HepG2 (cell line): Measurements from ENCODE around the gene ADPRH. TPM values are rescaled to one million over a fixed set of nuclear protein-coding genes. Genes with fewer than 3 reads are reported as not detected.

Experiments used
- ATAC-seq: fragments of 200-7000 bp; cut with Tn5 transposase; 3 replicates; pipeline ENCODE4 v1.9.1; 2020; ENCODE audit warnings: mild to moderate bottlenecking, moderate library complexity
- BruUV-seq: library from RNA; stranded (reverse); fragments of 400-500 nt; replicated peaks from 2 replicates; lab custom pipeline; 2021; lab: Mats Ljungman, UMichigan
- CTCF ChIA-PET: fragments of 300-600 bp; formaldehyde crosslinking; extraction: SDS; loops from one replicate; lab custom pipeline; 2021; ENCODE audit warnings: low total read pairs, inconsistent platforms, low intra/inter-chr PET ratio; lab: Yijun Ruan, JAX
- POLR2A ChIA-PET: fragments of 350-600 bp; sonication (Branson Sonifier 250); formaldehyde crosslinking; loops from one replicate; lab custom pipeline; 2020; ENCODE audit warnings: antibody characterized with exemption, inconsistent platforms; lab: Yijun Ruan, JAX
- DNase-seq: peaks from one replicate; pipeline ENCODE4 v3.0.0-alpha.2; 2015; ENCODE audit warnings: low spot score
- FAIRE-seq: peaks from 3 replicates; lab custom pipeline; 2011; peaks lifted over from hg19 to GRCh38; lab: Jason Lieb, UNC
- H2AFZ ChIP-seq: one replicate; pipeline ENCODE4 v1.6.1; 2011; ENCODE audit warnings: low read length, inconsistent platforms
- H3K27ac ChIP-seq: fragments of 300-600 bp; 3 replicates; pipeline ENCODE4 v1.8.0; 2011; ENCODE audit warnings: mixed run types, mild to moderate bottlenecking, mixed read lengths, low read length, inconsistent platforms; ENCODE audit not compliant: insufficient read depth; ENCODE audit errors: extremely low read length
- H3K27me3 ChIP-seq, 2 experiments: fragments of 200-600 bp in 1 of 2; 2 replicates in 1 of 2; 3 replicates in 1 of 2; pipeline versions ENCODE4 v1.6.0 to v1.8.0; 2011; ENCODE audit warnings: low read length in 2 of 2, mild to moderate bottlenecking in 2 of 2, moderate library complexity in 2 of 2, inconsistent platforms in 1 of 2; ENCODE audit not compliant: insufficient read depth in 2 of 2, control insufficient read depth in 1 of 2
- H3K36me3 ChIP-seq, 2 experiments: fragments of 200-600 bp in 1 of 2; replicated peaks in 1 of 2; 2 replicates in 1 of 2; 3 replicates in 1 of 2; pipeline versions ENCODE4 v1.5.1 to v1.8.0; 2011; ENCODE audit warnings: low read length in 2 of 2, inconsistent platforms in 1 of 2; ENCODE audit not compliant: insufficient read depth in 2 of 2, control insufficient read depth in 1 of 2
- H3K4me1 ChIP-seq: 2 replicates; pipeline ENCODE4 v1.5.1; 2012; ENCODE audit warnings: low read length, inconsistent platforms; ENCODE audit not compliant: insufficient read depth
- H3K4me2 ChIP-seq: 2 replicates; pipeline ENCODE4 v1.6.0; 2011; ENCODE audit warnings: low read depth, low read length, inconsistent platforms
- H3K4me3 ChIP-seq, 3 experiments: fragments of 200-600 bp in 1 of 3; sonication (generic), shearing (Covaris generic) in 1 of 3; replicated peaks in 1 of 3; 2 replicates each; pipeline ENCODE4 v1.5.1; 2011 to 2016; ENCODE audit warnings: low read length in 3 of 3, inconsistent platforms in 2 of 3, low read depth in 2 of 3, mild to moderate bottlenecking in 2 of 3, control low read depth in 1 of 3, mixed read lengths in 1 of 3; ENCODE audit not compliant: insufficient read depth in 1 of 3
- H3K79me2 ChIP-seq: one replicate; pipeline ENCODE4 v1.6.1; 2011; ENCODE audit warnings: low read length, inconsistent platforms; ENCODE audit not compliant: insufficient read depth
- H3K9ac ChIP-seq: 2 replicates; pipeline ENCODE4 v1.6.0; 2011; ENCODE audit warnings: mild to moderate bottlenecking, low read depth, low read length, inconsistent platforms; ENCODE audit not compliant: insufficient read depth
- H3K9me3 ChIP-seq: 2 replicates; pipeline ENCODE4 v1.5.1; 2012; ENCODE audit warnings: mild to moderate bottlenecking, low read length
- H4K20me1 ChIP-seq: 2 replicates; pipeline ENCODE4 v1.6.0; 2011; ENCODE audit warnings: inconsistent platforms, mild to moderate bottlenecking, low read length, moderate library complexity; ENCODE audit not compliant: insufficient read depth
- HNF1A ChIP-seq, 2 experiments: sonication (generic) in 1 of 2; formaldehyde crosslinking in 1 of 2; IDR thresholded peaks; 2 replicates each; pipeline versions ENCODE4 v1.4.0 to v1.6.1; 2016 to 2020; ENCODE audit warnings: borderline replicate concordance in 1 of 2, low read depth in 1 of 2, mild to moderate bottlenecking in 1 of 2, missing genetic modification reagents in 1 of 2
- HNF1B ChIP-seq: sonication (generic); formaldehyde crosslinking; IDR thresholded peaks from 2 replicates; pipeline ENCODE4 v1.5.1; 2020; ENCODE audit warnings: mild to moderate bottlenecking, moderate library complexity, missing genetic modification reagents
- ZFP1 ChIP-seq: IDR thresholded peaks from 2 replicates; pipeline ENCODE4 v1.6.1; 2016
- ZNF101 ChIP-seq: sonication (generic); formaldehyde crosslinking; IDR thresholded peaks from 2 replicates; pipeline ENCODE4 v1.4.0; 2020; ENCODE audit warnings: mild to moderate bottlenecking, low read depth, missing genetic modification reagents, borderline replicate concordance
- ZNF317 ChIP-seq: sonication (generic); formaldehyde crosslinking; IDR thresholded peaks from 2 replicates; pipeline ENCODE4 v1.5.0; 2020; ENCODE audit warnings: mild to moderate bottlenecking, missing genetic modification reagents
- ZNF329 ChIP-seq: sonication (generic); formaldehyde crosslinking; IDR thresholded peaks from 2 replicates; pipeline ENCODE4 v1.9.0; 2021; ENCODE audit warnings: low read depth, mild to moderate bottlenecking, missing genetic modification reagents
- ZNF34 ChIP-seq: sonication (generic); formaldehyde crosslinking; IDR thresholded peaks from 2 replicates; pipeline ENCODE4 v1.4.0; 2020; ENCODE audit warnings: mild to moderate bottlenecking, missing genetic modification reagents, borderline replicate concordance
- WGBS: methylation state at CpG from one replicate; pipeline ENCODE4 v1.1.6; 2017; ENCODE audit warnings: low lambda C conversion rate; 5-methylcytosine and 5-hydroxymethylcytosine counted together
- in situ Hi-C: cut with HindIII; loops from 2 replicates; pipeline ENCODE4 v1.10.0; 2017; ENCODE audit warnings: low pct_unique_long_range_greater_than_20kb; ENCODE audit not compliant: extremely low pct_ligation_motif_present
- intact Hi-C: fragments of 100-400 bp; cut with micrococcal nuclease; formaldehyde crosslinking; loops from one replicate; pipeline ENCODE4 v1.10.0; 2022; ENCODE audit not compliant: unreplicated experiment
- polyA plus RNA-seq, 8 experiments: library from polyadenylated mRNA; depleted of rRNA in 3 of 8; stranded (reverse) in 7 of 8; unstranded in 1 of 8; fragments of >200 nt; fragmentation: Illumina TruSeq in 4 of 8; extraction: Trizol in 4 of 8; gene quantifications; 2 replicates each; pipeline versions ENCODE4 v1.2.1 to v1.2.3, GENCODE V29; 2011 to 2016; ENCODE audit warnings: low read depth in 4 of 8, missing spikeins in 1 of 8, mixed read lengths in 1 of 8; ENCODE audit not compliant: insufficient read depth in 1 of 8
- total RNA-seq, 5 experiments: library from RNA; depleted of rRNA; stranded (reverse); fragments of >200 nt; fragmentation: Illumina TruSeq; extraction: Trizol; gene quantifications; 2 replicates each; pipeline ENCODE4 v1.2.3, GENCODE V29; 2016; ENCODE audit warnings: low read depth in 1 of 5
- TF ChIP-seq, protein P1 (sequence below): sonication (generic); formaldehyde crosslinking; IDR thresholded peaks from 2 replicates; pipeline ENCODE4 v1.4.0; 2020; ENCODE audit warnings: missing genetic modification reagents; ENCODE audit errors: not compliant biosample characterization

Gene ADPRH
- total and polyA plus RNA-seq, 2 of the 13 experiments (the other 11 are each of a cell fraction or from before 2014, with no cell fraction given): 0.01 to 0.15 TPM

GRCh38 chr3:119538772-119539171 lies 40.5 kb upstream of the ADPRH start:
- H3K27ac ChIP-seq: no peak overlapping the region
- CTCF ChIA-PET: no interaction called here
- TF ChIP-seq HNF1A (IDR thresholded peaks at IDR 0.05; ENCODE audit: low read depth): no peak
- no peak for TF ChIP-seq HNF1A (CRISPR knock-in tag; IDR thresholded peaks at IDR 0.05; ENCODE audit: borderline replicate concordance)
- no peak for TF ChIP-seq ZNF101 (CRISPR knock-in tag)
- no peak for TF ChIP-seq ZFP1 (CRISPR knock-in tag)
- TF ChIP-seq HNF1B (CRISPR knock-in tag): no peak
- TF ChIP-seq, protein P1, sequence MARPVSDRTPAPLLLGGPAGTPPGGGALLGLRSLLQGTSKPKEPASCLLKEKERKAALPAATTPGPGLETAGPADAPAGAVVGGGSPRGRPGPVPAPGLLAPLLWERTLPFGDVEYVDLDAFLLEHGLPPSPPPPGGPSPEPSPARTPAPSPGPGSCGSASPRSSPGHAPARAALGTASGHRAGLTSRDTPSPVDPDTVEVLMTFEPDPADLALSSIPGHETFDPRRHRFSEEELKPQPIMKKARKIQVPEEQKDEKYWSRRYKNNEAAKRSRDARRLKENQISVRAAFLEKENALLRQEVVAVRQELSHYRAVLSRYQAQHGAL (CRISPR knock-in tag): no peak
- no peak for TF ChIP-seq ZNF317
- no peak for TF ChIP-seq ZNF329 (CRISPR knock-in tag)
- no peak for TF ChIP-seq ZNF34
- TF ChIP-seq, all 625 proteins: peak for 0
- Histone ChIP-seq H2AFZ (no peak overlapping the region), H3K9me3 (no peaks in the 10 kb centered on the region), H4K20me1 (no peaks in the 10 kb centered on the region), H3K4me3 (no peak overlapping the region), H3K9ac (no peak overlapping the region), H3K4me2 (no peak overlapping the region), H3K27me3 (no peaks in the 10 kb centered on the region), H3K4me1 (no peaks in the 10 kb centered on the region), H3K79me2 (no peaks in the 10 kb centered on the region), H3K36me3 (no peaks in the 10 kb centered on the region)
- in situ Hi-C loops (no loop called here), intact Hi-C loops (no loop called here)
- DNase-seq (no peak), ATAC-seq (no peak), FAIRE-seq (no peak)
- no TSS peak for BruUV-seq
- POLR2A ChIA-PET: no interaction called here
- 7% methylated on average over 1 of the region's 1 CpG for WGBS
